ENCODE results near the gene HTR4.

The HTR4 gene

DNA sequence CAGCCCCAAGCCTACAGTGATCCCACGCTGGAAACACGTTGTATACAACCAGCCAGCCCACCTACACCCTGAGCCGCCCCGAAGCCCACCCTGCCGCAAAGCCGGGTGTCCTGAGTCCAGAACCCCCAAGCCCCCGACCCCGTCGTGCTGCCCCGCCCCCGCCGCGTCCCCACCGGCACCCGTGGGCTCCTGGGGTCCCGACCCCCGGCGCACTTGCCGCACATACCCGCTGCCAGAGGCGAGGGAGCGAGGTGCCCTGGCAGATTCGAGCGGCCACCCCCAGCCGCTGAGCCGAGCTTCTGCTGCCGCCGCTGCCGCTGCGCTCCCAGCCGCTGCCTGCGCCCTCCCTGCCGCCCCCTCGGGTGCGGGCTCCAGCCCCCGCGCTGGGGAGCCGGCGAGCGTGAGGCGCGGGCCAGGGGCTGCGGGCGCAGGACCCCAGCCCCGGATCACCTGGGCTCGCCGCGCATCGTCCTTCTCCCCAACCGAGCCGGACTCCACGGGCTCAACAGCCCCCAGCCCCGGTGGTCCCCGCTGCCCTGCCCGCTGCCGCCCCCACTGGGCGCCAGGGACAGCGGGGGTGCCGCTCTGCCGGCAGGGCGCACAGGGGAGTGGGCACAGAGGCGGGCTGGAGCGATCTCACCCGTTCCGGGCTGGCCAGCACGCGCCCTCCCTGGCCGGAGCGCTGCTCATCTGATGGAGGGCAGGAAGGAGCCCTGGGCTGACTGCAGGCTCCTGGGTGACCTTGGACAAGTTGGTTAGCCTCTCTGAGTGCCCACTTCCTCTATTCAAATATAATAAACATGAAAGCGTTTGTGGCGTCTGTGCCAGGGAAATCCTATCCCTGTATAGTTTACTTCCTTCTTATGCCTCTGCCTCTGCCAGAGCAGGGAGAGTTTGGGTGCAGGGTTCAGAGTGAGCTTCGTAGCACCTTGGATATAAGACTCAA, at the start of gene HTR4:
Gene HTR4, minus strand, starts transcription at position 692 of the 946 bp plus-strand sequence. CDS start 17,513 bp downstream, outside the sequence.
- H3K36me3 ChIP-seq: no peaks in the 10 kb centered on the region
- no peak for DNase-seq
- no peak for TF ChIP-seq CTCF (IDR thresholded peaks at IDR 0.05; ENCODE audit: low read depth, low read length)
- H3K27ac ChIP-seq: no peak within 1 kb of the TSS
- H3K27me3 ChIP-seq (ENCODE audit: insufficient read depth, low read depth, severe bottlenecking): peaks cover 40% of the 10 kb centered on the region
- no peak within 1 kb of the TSS; the same call in 1 of the 2 replicates for H3K4me3 ChIP-seq (ENCODE audit: low read depth, low read length)
- H3K9me3 ChIP-seq (ENCODE audit: severe bottlenecking): no peaks in the 10 kb centered on the region

GRCh38 chr5:148702019-148702596, 47.8 kb upstream of the HTR4 start:
- Histone ChIP-seq H3K4me3 (ENCODE audit: low read depth, low read length) (no peak overlapping the region), H3K27me3 (ENCODE audit: insufficient read depth, low read depth, severe bottlenecking) (no peaks in the 10 kb centered on the region), H3K9me3 (ENCODE audit: severe bottlenecking) (no peaks in the 10 kb centered on the region), H3K36me3 (no peaks in the 10 kb centered on the region), H3K27ac (no peak overlapping the region)
- no peak for DNase-seq
- TF ChIP-seq CTCF (IDR thresholded peaks at IDR 0.05; ENCODE audit: low read depth, low read length): no peak

DNA sequence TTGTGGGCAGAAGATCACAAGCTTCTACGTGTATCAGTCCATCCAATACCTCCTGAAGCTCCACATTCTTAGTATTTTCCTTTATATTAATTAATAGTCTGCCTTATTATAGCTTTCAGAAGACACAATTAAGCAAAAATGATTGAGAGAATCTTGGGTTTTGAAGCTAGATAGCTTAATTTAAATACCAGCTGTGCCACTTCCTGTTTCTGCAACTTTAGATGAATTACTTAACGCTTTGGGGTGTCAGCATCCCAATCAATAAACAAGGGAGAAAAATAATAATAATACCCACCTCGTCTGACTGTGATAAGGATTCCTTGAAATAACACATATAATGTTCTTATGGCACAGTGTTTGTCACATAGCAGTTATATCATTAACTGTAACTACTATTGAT, 44.7 kb upstream of the HTR4 start:
- H3K27me3 ChIP-seq (ENCODE audit: insufficient read depth, low read depth, severe bottlenecking): no peaks in the 10 kb centered on the region
- no peaks in the 10 kb centered on the region for H3K36me3 ChIP-seq
- no peak for TF ChIP-seq CTCF (IDR thresholded peaks at IDR 0.05; ENCODE audit: low read depth, low read length)
- no peak for DNase-seq
- H3K9me3 ChIP-seq (ENCODE audit: severe bottlenecking): no peaks in the 10 kb centered on the region
- no peak overlapping the region for H3K27ac ChIP-seq
- no peak overlapping the region for H3K4me3 ChIP-seq (ENCODE audit: low read depth, low read length)

GRCh38 chr5:148697809-148698196, 43.5 kb upstream of the HTR4 start:
- no peak for TF ChIP-seq CTCF (IDR thresholded peaks at IDR 0.05; ENCODE audit: low read depth, low read length)
- Histone ChIP-seq H3K4me3 (ENCODE audit: low read depth, low read length) (no peak overlapping the region), H3K27me3 (ENCODE audit: insufficient read depth, low read depth, severe bottlenecking) (no peaks in the 10 kb centered on the region), H3K36me3 (no peaks in the 10 kb centered on the region), H3K27ac (no peak overlapping the region), H3K9me3 (ENCODE audit: severe bottlenecking) (no peaks in the 10 kb centered on the region)
- DNase-seq: no peak

- Histone ChIP-seq H3K27me3 (ENCODE audit: insufficient read depth, low read depth, severe bottlenecking) (no peaks in the 10 kb centered on the region), H3K36me3 (no peaks in the 10 kb centered on the region), H3K4me3 (ENCODE audit: low read depth, low read length) (no peak overlapping the region), H3K9me3 (ENCODE audit: severe bottlenecking) (no peaks in the 10 kb centered on the region), H3K27ac (no peak overlapping the region)
- no peak for DNase-seq
- TF ChIP-seq CTCF (IDR thresholded peaks at IDR 0.05; ENCODE audit: low read depth, low read length): no peak
These were observed 43.0 kb upstream of the HTR4 start for GRCh38 chr5:148697180-148697808.
